ENCODE data around the gene MSMO1. TPM values are rescaled to one million over a fixed set of nuclear protein-coding genes. Genes with fewer than 3 reads are reported as not detected.

Gene MSMO1
- total and polyA plus RNA-seq, 7 donors = 13.6 to 114 (median 26.8) TPM

GRCh38 chr4:165343353-165344191 is 16.1 kb downstream of the MSMO1 start:
- no peaks in the 10 kb centered on the region for H3K9me3 ChIP-seq
- no peaks in the 10 kb centered on the region for H3K4me1 ChIP-seq
- intact Hi-C loops (cut with DNase I) = no loop called here
- WGBS, 2 donors = 38 to 72% methylated on average over 13 of the region's 13 CpGs
- no peak overlapping the region for H3K27ac ChIP-seq
- H3K36me3 ChIP-seq = peaks cover 0 to 39% (median 6%) of the 10 kb centered on the region in 4 donors
- TF ChIP-seq CTCF (IDR thresholded peaks at IDR 0.05) = no peak
- TF ChIP-seq POLR2AphosphoS5 (IDR thresholded peaks at IDR 0.05) = no peak
- no peak for TF ChIP-seq EP300 (IDR thresholded peaks at IDR 0.05)
- no peak for TF ChIP-seq POLR2A (IDR thresholded peaks at IDR 0.05)
- no peak for DNase-seq
- no peaks in the 10 kb centered on the region for H3K27me3 ChIP-seq
- H3K4me3 ChIP-seq = no peak overlapping the region

- Histone ChIP-seq H3K4me1 (no peaks in the 10 kb centered on the region), H3K27me3 (no peaks in the 10 kb centered on the region), H3K9me3 (no peaks in the 10 kb centered on the region), H3K4me3 (no peak overlapping the region), H3K36me3 (peaks cover 0 to 18% (median 1%) of the 10 kb centered on the region in 4 donors), H3K27ac (no peak overlapping the region)
- 89 to 92% methylated on average over 10 of the region's 10 CpGs for WGBS, 2 donors
- TF ChIP-seq POLR2AphosphoS5 (IDR thresholded peaks at IDR 0.05) = no peak
- no peak for TF ChIP-seq POLR2A (IDR thresholded peaks at IDR 0.05)
- no peak for TF ChIP-seq CTCF (IDR thresholded peaks at IDR 0.05)
- no peak for TF ChIP-seq EP300 (IDR thresholded peaks at IDR 0.05)
- DNase-seq = no peak
- intact Hi-C loops (cut with DNase I) = no loop called here
These were observed 18.4 kb downstream of the MSMO1 start for GRCh38 chr4:165345666-165346417.

- no peaks in the 10 kb centered on the region for H3K4me1 ChIP-seq
- H3K4me3 ChIP-seq = no peak overlapping the region
- H3K9me3 ChIP-seq = no peaks in the 10 kb centered on the region
- no peak for DNase-seq
- intact Hi-C loops (cut with DNase I) = no loop called here
- H3K36me3 ChIP-seq = no peaks in the 10 kb centered on the region
- TF ChIP-seq CTCF (IDR thresholded peaks at IDR 0.05) = no peak
- no peak for TF ChIP-seq POLR2A (IDR thresholded peaks at IDR 0.05)
- no peak for TF ChIP-seq EP300 (IDR thresholded peaks at IDR 0.05)
- no peak for TF ChIP-seq POLR2AphosphoS5 (IDR thresholded peaks at IDR 0.05)
- WGBS, 2 donors = 78 to 95% methylated on average over 3 of the region's 3 CpGs
- H3K27ac ChIP-seq = no peak overlapping the region
- H3K27me3 ChIP-seq = no peaks in the 10 kb centered on the region
These were observed 20.4 kb downstream of the MSMO1 start for GRCh38 chr4:165347647-165348569.

- intact Hi-C loops (cut with DNase I) = no loop called here
- Histone ChIP-seq H3K4me3 (no peak overlapping the region), H3K27me3 (no peaks in the 10 kb centered on the region), H3K36me3 (no peaks in the 10 kb centered on the region), H3K4me1 (no peaks in the 10 kb centered on the region), H3K27ac (no peak overlapping the region), H3K9me3 (no peaks in the 10 kb centered on the region)
- no peak for DNase-seq
- WGBS, 2 donors = 82 to 91% methylated on average over 5 of the region's 5 CpGs
- TF ChIP-seq CTCF (IDR thresholded peaks at IDR 0.05) (no peak), POLR2A (IDR thresholded peaks at IDR 0.05) (no peak), EP300 (IDR thresholded peaks at IDR 0.05) (no peak), POLR2AphosphoS5 (IDR thresholded peaks at IDR 0.05) (no peak)
These were observed 24.1 kb downstream of the MSMO1 start for GRCh38 chr4:165351359-165352130.
